ENCODE measurements around the gene SLC7A8.

Gene SLC7A8

DNA sequence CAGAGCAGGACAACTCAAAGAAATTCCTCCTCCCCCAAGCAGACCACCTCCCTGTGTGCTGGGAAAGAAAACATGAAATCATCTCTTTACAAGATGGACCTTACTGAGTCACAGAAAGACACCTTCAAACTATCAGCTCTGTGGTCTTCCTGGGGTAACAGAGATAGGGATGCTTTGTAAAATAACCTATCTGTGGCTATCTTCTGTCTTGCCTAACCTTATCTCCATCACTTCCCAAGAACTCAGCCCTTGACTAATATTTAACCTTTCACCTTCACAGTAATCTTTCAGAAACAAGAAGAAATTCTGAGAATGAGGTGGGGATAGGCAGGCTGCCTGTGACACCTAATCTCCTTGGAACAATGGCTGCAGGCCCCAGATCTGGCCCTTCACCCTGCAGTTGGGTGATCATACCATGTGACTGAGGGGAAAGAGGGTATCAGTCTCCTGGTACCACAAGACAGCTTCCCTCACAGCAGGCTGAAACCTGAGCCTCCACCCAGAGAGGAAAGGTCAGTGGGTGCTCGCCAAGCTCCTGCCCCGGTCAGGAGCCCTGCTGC is 37.0 kb downstream of the SLC7A8 start:
- TF ChIP-seq FOXP2 (optimal IDR thresholded peaks at IDR 0.05; ENCODE audit: borderline replicate concordance, extremely low read depth, extremely low read length, insufficient read depth) (no peak), TAF1 (IDR thresholded peaks at IDR 0.05; ENCODE audit: borderline replicate concordance, insufficient read depth, low read length) (no peak), REST (IDR thresholded peaks at IDR 0.05; ENCODE audit: insufficient read depth in 1 of 2, low read depth in 2 of 2, low read length in 2 of 2) (no peak), POLR2AphosphoS5 (IDR thresholded peaks at IDR 0.05; ENCODE audit: low read depth, low read length) (no peak), SIN3A (IDR thresholded peaks at IDR 0.05; ENCODE audit: borderline replicate concordance, insufficient read depth, low read length) (no peak)

GRCh38 chr14:23145794-23146350 is 37.6 kb downstream of the SLC7A8 start:
- no peak for TF ChIP-seq SIN3A (IDR thresholded peaks at IDR 0.05; ENCODE audit: borderline replicate concordance, insufficient read depth, low read length)
- no peak for TF ChIP-seq REST (IDR thresholded peaks at IDR 0.05; ENCODE audit: insufficient read depth in 1 of 2, low read depth in 2 of 2, low read length in 2 of 2)
- no peak for TF ChIP-seq FOXP2 (optimal IDR thresholded peaks at IDR 0.05; ENCODE audit: borderline replicate concordance, extremely low read depth, extremely low read length, insufficient read depth)
- TF ChIP-seq TAF1 (IDR thresholded peaks at IDR 0.05; ENCODE audit: borderline replicate concordance, insufficient read depth, low read length): no peak
- TF ChIP-seq POLR2AphosphoS5 (IDR thresholded peaks at IDR 0.05; ENCODE audit: low read depth, low read length): no peak

DNA sequence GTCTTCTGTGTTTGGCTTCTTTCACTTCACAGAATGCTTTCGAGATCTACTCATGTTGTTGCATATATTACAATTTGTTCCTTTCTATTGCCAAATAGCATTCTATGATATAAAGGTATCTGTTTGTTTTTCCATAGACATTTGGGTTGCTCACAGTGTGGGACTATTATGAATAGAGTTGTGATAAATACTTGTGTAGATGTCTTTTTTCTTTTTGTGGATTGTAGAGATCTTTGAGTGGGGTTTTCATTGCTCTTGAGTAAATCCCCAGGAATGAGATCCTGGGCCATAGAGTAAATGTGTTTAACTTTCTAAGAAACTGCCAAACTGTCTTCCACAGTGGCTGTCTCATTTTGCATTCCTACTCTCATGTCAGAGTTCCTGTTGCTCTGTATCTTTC is 39.5 kb downstream of the SLC7A8 start:
- TF ChIP-seq FOXP2 (optimal IDR thresholded peaks at IDR 0.05; ENCODE audit: borderline replicate concordance, extremely low read depth, extremely low read length, insufficient read depth): no peak
- no peak for TF ChIP-seq TAF1 (IDR thresholded peaks at IDR 0.05; ENCODE audit: borderline replicate concordance, insufficient read depth, low read length)
- no peak for TF ChIP-seq POLR2AphosphoS5 (IDR thresholded peaks at IDR 0.05; ENCODE audit: low read depth, low read length)
- no peak for TF ChIP-seq SIN3A (IDR thresholded peaks at IDR 0.05; ENCODE audit: borderline replicate concordance, insufficient read depth, low read length)
- TF ChIP-seq REST (IDR thresholded peaks at IDR 0.05; ENCODE audit: insufficient read depth in 1 of 2, low read depth in 2 of 2, low read length in 2 of 2): no peak

- TF ChIP-seq SIN3A (IDR thresholded peaks at IDR 0.05; ENCODE audit: borderline replicate concordance, insufficient read depth, low read length) (no peak), TAF1 (IDR thresholded peaks at IDR 0.05; ENCODE audit: borderline replicate concordance, insufficient read depth, low read length) (no peak), FOXP2 (optimal IDR thresholded peaks at IDR 0.05; ENCODE audit: borderline replicate concordance, extremely low read depth, extremely low read length, insufficient read depth) (no peak), POLR2AphosphoS5 (IDR thresholded peaks at IDR 0.05; ENCODE audit: low read depth, low read length) (no peak), REST (IDR thresholded peaks at IDR 0.05; ENCODE audit: insufficient read depth in 1 of 2, low read depth in 2 of 2, low read length in 2 of 2) (no peak)
Measured at GRCh38 chr14:23142826-23143225, 40.6 kb downstream of the SLC7A8 start.

All from PFSK-1 (cell line).